Measurements from ENCODE around the gene ACACA. TPM values are rescaled to one million over a fixed set of nuclear protein-coding genes. Genes with fewer than 3 reads are reported as not detected.

The ACACA gene
- total RNA-seq, 1 experiment from 2014 or later = 33.0 TPM

DNA sequence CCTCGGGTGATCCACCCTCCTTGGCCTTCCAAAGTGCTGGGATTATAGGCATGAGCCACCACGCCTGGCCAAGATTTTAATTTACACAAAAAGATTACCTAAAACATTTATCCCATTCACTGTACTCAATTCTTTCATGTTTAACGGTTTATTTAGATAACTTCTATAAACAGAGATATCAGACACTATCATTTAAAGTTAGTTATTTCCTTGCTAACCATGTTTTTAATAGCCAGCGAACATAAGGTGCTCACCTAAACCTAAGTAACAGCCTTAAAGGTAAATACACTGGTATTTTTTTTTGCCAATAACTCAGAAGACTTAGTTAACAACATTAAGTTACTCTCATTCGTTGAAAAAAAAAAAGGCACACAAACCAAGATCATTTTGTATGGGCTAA lies 112.9 kb downstream of the ACACA start:
- TF ChIP-seq EZH2 (IDR thresholded peaks at IDR 0.05; ENCODE audit: low read length, unreplicated experiment) = no peak
- no peak for TF ChIP-seq EZH2phosphoT487 (IDR thresholded peaks at IDR 0.05; ENCODE audit: borderline replicate concordance, low read length)
- TF ChIP-seq, protein P1, sequence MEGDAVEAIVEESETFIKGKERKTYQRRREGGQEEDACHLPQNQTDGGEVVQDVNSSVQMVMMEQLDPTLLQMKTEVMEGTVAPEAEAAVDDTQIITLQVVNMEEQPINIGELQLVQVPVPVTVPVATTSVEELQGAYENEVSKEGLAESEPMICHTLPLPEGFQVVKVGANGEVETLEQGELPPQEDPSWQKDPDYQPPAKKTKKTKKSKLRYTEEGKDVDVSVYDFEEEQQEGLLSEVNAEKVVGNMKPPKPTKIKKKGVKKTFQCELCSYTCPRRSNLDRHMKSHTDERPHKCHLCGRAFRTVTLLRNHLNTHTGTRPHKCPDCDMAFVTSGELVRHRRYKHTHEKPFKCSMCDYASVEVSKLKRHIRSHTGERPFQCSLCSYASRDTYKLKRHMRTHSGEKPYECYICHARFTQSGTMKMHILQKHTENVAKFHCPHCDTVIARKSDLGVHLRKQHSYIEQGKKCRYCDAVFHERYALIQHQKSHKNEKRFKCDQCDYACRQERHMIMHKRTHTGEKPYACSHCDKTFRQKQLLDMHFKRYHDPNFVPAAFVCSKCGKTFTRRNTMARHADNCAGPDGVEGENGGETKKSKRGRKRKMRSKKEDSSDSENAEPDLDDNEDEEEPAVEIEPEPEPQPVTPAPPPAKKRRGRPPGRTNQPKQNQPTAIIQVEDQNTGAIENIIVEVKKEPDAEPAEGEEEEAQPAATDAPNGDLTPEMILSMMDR (conservative IDR thresholded peaks at IDR 0.05; ENCODE audit: low read depth, low read length) = no peak
- no peak overlapping the region for H3K4me3 ChIP-seq (ENCODE audit: low read length)
- ChIA-PET POLR2A (ENCODE audit: unreplicated experiment) (interaction anchor here (0.7 kb wide), 1 partner anchor 161 kb away, joined by 9 read pairs; no protein-coding TSS in a partner anchor), CTCF (no interaction called here)
- no peak for ATAC-seq
- no peak overlapping the region for H3K27ac ChIP-seq (ENCODE audit: low read length)
- no peak overlapping the region for H3K9ac ChIP-seq (ENCODE audit: low read length)
- H3K4me2 ChIP-seq (ENCODE audit: low read length) = no peak overlapping the region
- H2AFZ ChIP-seq (ENCODE audit: low read length) = no peak overlapping the region
- no peaks in the 10 kb centered on the region for H3F3A ChIP-seq (ENCODE audit: low read length, unreplicated experiment)
- peaks cover 2% of the 10 kb centered on the region; the same call in 1 of the 2 replicates for H4K20me1 ChIP-seq (ENCODE audit: low read length)
- BruUV-seq (replicated peaks) = no TSS peak
- H3K9me2 ChIP-seq (replicated peaks; ENCODE audit: low read length) = no peaks in the 10 kb centered on the region
- no peaks in the 10 kb centered on the region for H3K27me3 ChIP-seq (ENCODE audit: low read length)
- no peaks in the 10 kb centered on the region for H3K36me3 ChIP-seq (ENCODE audit: low read depth, low read length)
- H3K79me2 ChIP-seq (ENCODE audit: low read length) = no peaks in the 10 kb centered on the region; the same call in 1 of the 2 replicates
- DNase-seq = no peak
- no peaks in the 10 kb centered on the region for H3K9me3 ChIP-seq (ENCODE audit: low read length)
- intact Hi-C loops (cut with micrococcal nuclease) = no loop called here
- peaks cover 2% of the 10 kb centered on the region; the same call in 1 of the 2 replicates for H3K4me1 ChIP-seq (ENCODE audit: insufficient read depth, low read length)

- H3K79me2 ChIP-seq (ENCODE audit: low read length) = no peaks in the 10 kb centered on the region; the same call in 1 of the 2 replicates
- H3F3A ChIP-seq (ENCODE audit: low read length, unreplicated experiment) = no peaks in the 10 kb centered on the region
- H3K36me3 ChIP-seq (ENCODE audit: low read depth, low read length) = no peaks in the 10 kb centered on the region
- no peaks in the 10 kb centered on the region; the same call in 1 of the 2 replicates for H4K20me1 ChIP-seq (ENCODE audit: low read length)
- H3K9ac ChIP-seq (ENCODE audit: low read length) = no peak overlapping the region
- ChIA-PET POLR2A (ENCODE audit: unreplicated experiment) (no interaction called here), CTCF (no interaction called here)
- no peaks in the 10 kb centered on the region for H3K9me3 ChIP-seq (ENCODE audit: low read length)
- TF ChIP-seq EZH2phosphoT487 (IDR thresholded peaks at IDR 0.05; ENCODE audit: borderline replicate concordance, low read length) (no peak), EZH2 (IDR thresholded peaks at IDR 0.05; ENCODE audit: low read length, unreplicated experiment) (no peak)
- TF ChIP-seq, protein P1 (conservative IDR thresholded peaks at IDR 0.05; ENCODE audit: low read depth, low read length) = no peak
- no peak overlapping the region for H3K4me3 ChIP-seq (ENCODE audit: low read length)
- no peaks in the 10 kb centered on the region for H3K4me1 ChIP-seq (ENCODE audit: insufficient read depth, low read length)
- H3K9me2 ChIP-seq (replicated peaks; ENCODE audit: low read length) = no peaks in the 10 kb centered on the region
- DNase-seq = no peak
- no TSS peak for BruUV-seq (replicated peaks)
- no peak overlapping the region for H3K27ac ChIP-seq (ENCODE audit: low read length)
- intact Hi-C loops (cut with micrococcal nuclease) = no loop called here
- H3K27me3 ChIP-seq (ENCODE audit: low read length) = no peaks in the 10 kb centered on the region
- no peak overlapping the region for H2AFZ ChIP-seq (ENCODE audit: low read length)
- H3K4me2 ChIP-seq (ENCODE audit: low read length) = no peak overlapping the region
- no peak for ATAC-seq
Measured at GRCh38 chr17:37292429-37293139, 114.1 kb downstream of the ACACA start.

GRCh38 chr17:37291351-37291750 lies 115.3 kb downstream of the ACACA start:
- no TSS peak for BruUV-seq (replicated peaks)
- POLR2A ChIA-PET (ENCODE audit: unreplicated experiment) = no interaction called here
- H3K9ac ChIP-seq (ENCODE audit: low read length) = no peak overlapping the region
- DNase-seq = no peak
- no peak overlapping the region for H3K4me2 ChIP-seq (ENCODE audit: low read length)
- no peak overlapping the region for H3K4me3 ChIP-seq (ENCODE audit: low read length)
- ATAC-seq = no peak
- no peaks in the 10 kb centered on the region for H3K9me3 ChIP-seq (ENCODE audit: low read length)
- no peaks in the 10 kb centered on the region for H3K9me2 ChIP-seq (replicated peaks; ENCODE audit: low read length)
- CTCF ChIA-PET = no interaction called here
- H3F3A ChIP-seq (ENCODE audit: low read length, unreplicated experiment) = no peaks in the 10 kb centered on the region
- H3K36me3 ChIP-seq (ENCODE audit: low read depth, low read length) = no peaks in the 10 kb centered on the region
- H4K20me1 ChIP-seq (ENCODE audit: low read length) = no peaks in the 10 kb centered on the region; the same call in 1 of the 2 replicates
- H3K27ac ChIP-seq (ENCODE audit: low read length) = no peak overlapping the region
- H3K27me3 ChIP-seq (ENCODE audit: low read length) = no peaks in the 10 kb centered on the region
- H2AFZ ChIP-seq (ENCODE audit: low read length) = no peak overlapping the region
- H3K4me1 ChIP-seq (ENCODE audit: insufficient read depth, low read length) = no peaks in the 10 kb centered on the region
- no peaks in the 10 kb centered on the region; the same call in 1 of the 2 replicates for H3K79me2 ChIP-seq (ENCODE audit: low read length)
- intact Hi-C loops (cut with micrococcal nuclease) = no loop called here
- no peak for TF ChIP-seq EZH2phosphoT487 (IDR thresholded peaks at IDR 0.05; ENCODE audit: borderline replicate concordance, low read length)
- TF ChIP-seq, protein P1 (conservative IDR thresholded peaks at IDR 0.05; ENCODE audit: low read depth, low read length) = no peak
- TF ChIP-seq EZH2 (IDR thresholded peaks at IDR 0.05; ENCODE audit: low read length, unreplicated experiment) = no peak
